Caco-2 (cell line): ENCODE measurements around the gene POGLUT2. TPM values are rescaled to one million over a fixed set of nuclear protein-coding genes. Genes with fewer than 3 reads are reported as not detected.

Experiments used
- BruUV-seq: library from RNA; stranded (reverse); fragments of 400-500 nt; replicated peaks from 2 replicates; lab custom pipeline; 2021; lab: Mats Ljungman, UMichigan
- CTCF ChIA-PET: fragments of 300-600 bp; sonication (Branson Sonifier 250); formaldehyde crosslinking; loops from one replicate; lab custom pipeline; 2022; ENCODE audit warnings: antibody characterized with exemption; lab: Charles Lee
- POLR2A ChIA-PET: fragments of 300-600 bp; sonication (Branson Sonifier 250); formaldehyde crosslinking; loops from one replicate; lab custom pipeline; 2022; ENCODE audit warnings: antibody characterized with exemption; lab: Charles Lee
- DNase-seq, 2 experiments: peaks; one replicate each; pipeline versions ENCODE4 v3.0.0 to v3.0.0-alpha.2; 2020 to 2022
- H3K27me3 ChIP-seq: replicated peaks from 2 replicates; pipeline ENCODE4 v1.6.0; 2011; ENCODE audit warnings: low read length; ENCODE audit not compliant: control insufficient read depth, insufficient read depth
- H3K36me3 ChIP-seq: 2 replicates; pipeline ENCODE4 v1.5.1; 2011; ENCODE audit warnings: low read length; ENCODE audit not compliant: control insufficient read depth, insufficient read depth
- H3K4me1 ChIP-seq: fragments of 250-450 bp; sonication (Bioruptor Pico); 2 replicates; pipeline ENCODE4 v1.5.1; 2020; ENCODE audit warnings: mild to moderate bottlenecking
- H3K4me3 ChIP-seq: 2 replicates; pipeline ENCODE4 v1.5.1; 2011; ENCODE audit warnings: low read depth, mild to moderate bottlenecking, control low read depth, low read length
- H3K9me3 ChIP-seq: fragments of 250-450 bp; sonication (Bioruptor Pico); 2 replicates; pipeline ENCODE4 v1.5.1; 2020; ENCODE audit warnings: mild to moderate bottlenecking, moderate library complexity
- H3K27ac Mint-ChIP-seq: one replicate; pipeline ENCODE4 v1.8.0; 2022; ENCODE audit warnings: mixed read lengths; ENCODE audit not compliant: unreplicated experiment
- H3K27me3 Mint-ChIP-seq: one replicate; pipeline ENCODE4 v1.8.0; 2022; ENCODE audit warnings: mixed read lengths; ENCODE audit not compliant: insufficient read depth, unreplicated experiment
- H3K36me3 Mint-ChIP-seq: one replicate; pipeline ENCODE4 v1.8.0; 2022; ENCODE audit warnings: mild to moderate bottlenecking, mixed read lengths; ENCODE audit not compliant: insufficient read depth, unreplicated experiment
- H3K4me1 Mint-ChIP-seq: one replicate; pipeline ENCODE4 v1.8.0; 2022; ENCODE audit warnings: low read depth, mixed read lengths; ENCODE audit not compliant: unreplicated experiment
- H3K4me3 Mint-ChIP-seq: one replicate; pipeline ENCODE4 v1.8.0; 2022; ENCODE audit warnings: mild to moderate bottlenecking, moderate library complexity, mixed read lengths; ENCODE audit not compliant: unreplicated experiment
- H3K9me3 Mint-ChIP-seq: one replicate; pipeline ENCODE4 v1.8.0; 2022; ENCODE audit warnings: mixed read lengths; ENCODE audit not compliant: unreplicated experiment
- CTCF ChIP-seq, 2 experiments: fragments of 200-600 bp in 1 of 2; IDR thresholded peaks; 1 replicate in 1 of 2; 2 replicates in 1 of 2; pipeline versions ENCODE4 v1.5.1 to v1.8.0; 2011 to 2022; ENCODE audit warnings: antibody characterized with exemption in 1 of 2, control low read depth in 1 of 2, inconsistent platforms in 1 of 2, low read depth in 1 of 2, low read length in 1 of 2, mild to moderate bottlenecking in 1 of 2, moderate library complexity in 1 of 2; ENCODE audit not compliant: insufficient read depth in 1 of 2, severe bottlenecking in 1 of 2, unreplicated experiment in 1 of 2
- intact Hi-C: fragments of 100-400 bp; cut with micrococcal nuclease; formaldehyde crosslinking; loops from one replicate; pipeline ENCODE4 v1.10.0; 2022; ENCODE audit not compliant: unreplicated experiment
- total RNA-seq: library from RNA; stranded (reverse); gene quantifications from 2 replicates; pipeline ENCODE4 v1.2.3, GENCODE V29; 2022

Gene POGLUT2
- total RNA-seq, 1 experiment from 2014 or later: 20.1 TPM

GRCh38 chr13:102772042-102772425 lies 26.7 kb downstream of the POGLUT2 start:
- Histone ChIP-seq H3K4me1 (peaks cover 24% of the 10 kb centered on the region), H3K27me3 (no peaks in the 10 kb centered on the region), H3K4me3 (no peak overlapping the region), H3K36me3 (0 out of 2 replicates have a peak, but pooled peaks cover 2% of the 10 kb centered on the region), H3K9me3 (no peaks in the 10 kb centered on the region)
- POLR2A ChIA-PET: interaction anchor here (1.5 kb wide), 1 partner anchor 176 kb away, joined by 5 read pairs; no protein-coding TSS in a partner anchor
- CTCF ChIA-PET: no interaction called here
- intact Hi-C loops: loop anchor here (2.0 kb wide), 1 partner anchor 75 kb away; the partner anchor contains the start of gene ERCC5
- DNase-seq: no peak
- Mint-ChIP-seq H3K36me3 (no peaks in the 10 kb centered on the region), H3K4me1 (peaks cover 31% of the 10 kb centered on the region), H3K27ac (no peak overlapping the region), H3K9me3 (no peaks in the 10 kb centered on the region), H3K4me3 (peak overlapping the region; percentile 92), H3K27me3 (no peaks in the 10 kb centered on the region)
- no peak for TF ChIP-seq CTCF (IDR thresholded peaks at IDR 0.05; ENCODE audit: insufficient read depth in 1 of 2, low read depth in 1 of 2, low read length in 1 of 2, severe bottlenecking in 1 of 2, unreplicated experiment in 1 of 2)
- BruUV-seq: TSS peak; percentile 22

DNA sequence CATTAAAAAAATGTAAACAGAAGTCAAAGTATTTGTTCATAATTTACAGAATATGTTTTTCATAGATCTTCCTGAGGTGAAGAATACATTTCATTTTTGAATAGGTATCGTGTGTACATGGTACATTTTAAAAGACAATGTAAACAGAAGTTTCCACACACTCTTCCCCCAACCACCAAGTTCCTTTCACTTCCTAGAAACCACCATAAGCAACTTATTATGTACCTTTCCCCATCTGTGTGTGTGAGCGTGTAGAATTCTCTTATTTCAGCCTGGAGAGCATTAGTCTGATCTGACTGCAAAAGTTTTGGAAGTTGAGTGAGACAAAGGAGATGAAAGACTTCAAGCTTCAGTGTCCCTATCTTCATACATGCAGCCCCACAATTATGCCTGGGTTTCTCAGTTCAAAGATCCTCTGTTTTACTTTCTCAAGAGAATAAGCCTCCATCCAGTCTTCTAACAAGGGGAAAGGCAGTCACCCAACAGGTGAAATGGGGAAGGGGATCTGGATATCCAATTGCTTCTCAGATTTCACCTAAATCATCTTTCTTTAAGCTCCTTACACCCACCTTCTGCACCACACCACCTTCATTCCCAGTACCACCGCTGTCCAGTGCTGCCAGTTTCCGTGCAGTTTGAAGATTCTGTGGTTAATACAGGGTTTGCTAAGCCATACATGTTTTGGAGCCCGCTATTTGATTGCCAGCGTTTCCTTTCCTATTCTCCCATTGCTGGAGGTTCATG lies 27.3 kb downstream of the POGLUT2 start:
- H3K27ac Mint-ChIP-seq: peak overlapping the region; percentile 9
- intact Hi-C loops: loop anchor here (2.0 kb wide), 1 partner anchor 75 kb away; the partner anchor contains the start of gene ERCC5
- Histone ChIP-seq H3K27me3 (no peaks in the 10 kb centered on the region), H3K9me3 (no peaks in the 10 kb centered on the region), H3K36me3 (0 out of 2 replicates have a peak, but pooled peaks cover 2% of the 10 kb centered on the region), H3K4me3 (no peak overlapping the region), H3K4me1 (peaks cover 24% of the 10 kb centered on the region)
- peaks cover 31% of the 10 kb centered on the region for H3K4me1 Mint-ChIP-seq
- ChIA-PET POLR2A (interaction anchor here (1.5 kb wide), 1 partner anchor 175 kb away, joined by 5 read pairs; no protein-coding TSS in a partner anchor), CTCF (interaction anchor here (0.8 kb wide), 1 partner anchor 28 kb away, joined by 3 read pairs; no protein-coding TSS in a partner anchor)
- H3K9me3 Mint-ChIP-seq: no peaks in the 10 kb centered on the region
- H3K27me3 Mint-ChIP-seq: no peaks in the 10 kb centered on the region
- no peak for DNase-seq
- TF ChIP-seq CTCF (IDR thresholded peaks at IDR 0.05; ENCODE audit: insufficient read depth in 1 of 2, low read depth in 1 of 2, low read length in 1 of 2, severe bottlenecking in 1 of 2, unreplicated experiment in 1 of 2): no peak
- peak overlapping the region; percentile 92 for H3K4me3 Mint-ChIP-seq
- no TSS peak for BruUV-seq
- peaks cover 5% of the 10 kb centered on the region for H3K36me3 Mint-ChIP-seq

DNA sequence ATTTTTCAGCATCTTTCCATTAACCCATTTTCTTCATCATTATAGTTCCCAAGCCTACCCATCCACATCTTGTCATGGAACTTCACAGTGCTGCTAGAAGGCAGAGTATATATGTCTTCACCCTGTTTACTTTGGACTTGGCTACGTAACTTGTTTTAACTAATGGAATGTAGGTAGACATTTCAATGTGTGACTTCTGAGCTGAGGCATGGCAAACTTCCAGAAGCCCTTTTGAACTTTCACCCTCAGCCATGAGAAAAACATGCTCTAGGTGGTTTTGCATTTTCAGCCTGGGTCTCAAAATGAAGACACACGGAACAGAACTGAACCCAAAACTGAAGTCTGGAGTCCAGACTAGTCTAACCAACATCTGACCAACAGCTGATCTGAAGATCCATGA lies 28.3 kb downstream of the POGLUT2 start:
- Histone ChIP-seq H3K4me1 (peaks cover 24% of the 10 kb centered on the region), H3K27me3 (no peaks in the 10 kb centered on the region), H3K36me3 (0 out of 2 replicates have a peak, but pooled peaks cover 2% of the 10 kb centered on the region), H3K9me3 (no peaks in the 10 kb centered on the region), H3K4me3 (no peak overlapping the region)
- Mint-ChIP-seq H3K27me3 (no peaks in the 10 kb centered on the region), H3K9me3 (no peaks in the 10 kb centered on the region), H3K4me3 (peak overlapping the region; percentile 56), H3K27ac (peak overlapping the region; percentile 80), H3K36me3 (peaks cover 9% of the 10 kb centered on the region), H3K4me1 (peaks cover 31% of the 10 kb centered on the region)
- ChIA-PET CTCF (interaction anchor here (0.8 kb wide), 1 partner anchor 29 kb away, joined by 3 read pairs; no protein-coding TSS in a partner anchor), POLR2A (interaction anchor here (1.5 kb wide), 1 partner anchor 174 kb away, joined by 5 read pairs; no protein-coding TSS in a partner anchor)
- BruUV-seq: no TSS peak
- TF ChIP-seq CTCF (IDR thresholded peaks at IDR 0.05; ENCODE audit: insufficient read depth in 1 of 2, low read depth in 1 of 2, low read length in 1 of 2, severe bottlenecking in 1 of 2, unreplicated experiment in 1 of 2): no peak
- peak in 1 of 2 experiments; percentile 48 for DNase-seq
- intact Hi-C loops: loop anchor here (1.0 kb wide), 1 partner anchor 45 kb away; no protein-coding TSS in a partner anchor
